DOHH2 (cell line): ENCODE data around the gene CMIP.

Experiments
- CTCF ChIP-seq: fragments of 200-600 bp; sonication (generic); IDR thresholded peaks from one replicate; pipeline ENCODE4 v1.5.1; 2014; ENCODE audit warnings: antibody characterized with exemption, mild to moderate bottlenecking, low read depth, low read length; ENCODE audit not compliant: poor library complexity, severe bottlenecking
- EZH2phosphoT487 ChIP-seq: fragments of 200-600 bp; sonication (generic); IDR thresholded peaks from 2 replicates; pipeline ENCODE4 v1.6.1; 2017; ENCODE audit warnings: borderline replicate concordance, mild to moderate bottlenecking, antibody characterized with exemption, low read length, moderate library complexity, mixed read lengths

GRCh38 chr16:81510016-81510415, 65.4 kb downstream of the CMIP start:
- no peak for TF ChIP-seq CTCF
- no peak for TF ChIP-seq EZH2phosphoT487
